Measurements from ENCODE around the gene MPHOSPH8.

DNA sequence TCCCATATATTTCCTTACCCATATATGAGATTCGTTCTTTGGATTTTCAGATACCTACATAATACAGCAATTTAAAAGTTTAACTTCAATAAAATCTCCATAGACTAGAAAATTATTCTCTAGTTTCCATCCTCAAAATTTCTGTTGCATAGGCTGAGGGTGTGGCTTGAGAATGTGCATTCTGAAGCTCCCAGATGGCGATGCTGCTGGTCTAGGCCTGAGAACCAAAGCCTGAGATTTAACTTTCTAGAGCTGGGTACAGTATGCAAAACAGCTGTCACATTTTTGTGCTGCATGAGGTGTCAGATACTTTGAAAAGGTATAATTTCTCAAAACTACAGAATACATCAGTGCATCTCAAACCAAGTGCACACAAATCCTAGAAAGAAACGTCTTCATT lies 42.7 kb downstream of the MPHOSPH8 start:
- TF ChIP-seq, protein P1, sequence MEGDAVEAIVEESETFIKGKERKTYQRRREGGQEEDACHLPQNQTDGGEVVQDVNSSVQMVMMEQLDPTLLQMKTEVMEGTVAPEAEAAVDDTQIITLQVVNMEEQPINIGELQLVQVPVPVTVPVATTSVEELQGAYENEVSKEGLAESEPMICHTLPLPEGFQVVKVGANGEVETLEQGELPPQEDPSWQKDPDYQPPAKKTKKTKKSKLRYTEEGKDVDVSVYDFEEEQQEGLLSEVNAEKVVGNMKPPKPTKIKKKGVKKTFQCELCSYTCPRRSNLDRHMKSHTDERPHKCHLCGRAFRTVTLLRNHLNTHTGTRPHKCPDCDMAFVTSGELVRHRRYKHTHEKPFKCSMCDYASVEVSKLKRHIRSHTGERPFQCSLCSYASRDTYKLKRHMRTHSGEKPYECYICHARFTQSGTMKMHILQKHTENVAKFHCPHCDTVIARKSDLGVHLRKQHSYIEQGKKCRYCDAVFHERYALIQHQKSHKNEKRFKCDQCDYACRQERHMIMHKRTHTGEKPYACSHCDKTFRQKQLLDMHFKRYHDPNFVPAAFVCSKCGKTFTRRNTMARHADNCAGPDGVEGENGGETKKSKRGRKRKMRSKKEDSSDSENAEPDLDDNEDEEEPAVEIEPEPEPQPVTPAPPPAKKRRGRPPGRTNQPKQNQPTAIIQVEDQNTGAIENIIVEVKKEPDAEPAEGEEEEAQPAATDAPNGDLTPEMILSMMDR (IDR thresholded peaks at IDR 0.05): no peak
- no peak for TF ChIP-seq POLR2A (IDR thresholded peaks at IDR 0.05)
